Liver (tissue), 3 donors: ENCODE measurements around the gene ZFAND3.

Source experiments
- FOXA1 ChIP-seq: IDR thresholded peaks from 2 replicates; pipeline ENCODE4 v1.6.1; 2016; ENCODE audit warnings: antibody characterized with exemption
- JUND ChIP-seq, 2 donors: IDR thresholded peaks; 2 replicates each; pipeline ENCODE4 v1.6.1; 2016; ENCODE audit warnings: antibody characterized with exemption in 2 of 2
- REST ChIP-seq: IDR thresholded peaks from 2 replicates; pipeline ENCODE4 v1.6.1; 2016; ENCODE audit warnings: antibody characterized with exemption, mild to moderate bottlenecking
- YY1 ChIP-seq: IDR thresholded peaks from 2 replicates; pipeline ENCODE4 v1.6.1; 2016; ENCODE audit warnings: antibody characterized with exemption, mild to moderate bottlenecking
- TF ChIP-seq, protein P1 (sequence below): fragments of 150-350 bp; IDR thresholded peaks from 2 replicates; pipeline ENCODE4 v1.5.1; 2017; ENCODE audit warnings: improper control_type of control experiment, low read depth, low read length; ENCODE audit not compliant: missing input control
- donor health status: healthy.
- donor health status: healthy.

GRCh38 chr6:37974943-37975342 lies 155.4 kb downstream of the ZFAND3 start:
- TF ChIP-seq, protein P1, sequence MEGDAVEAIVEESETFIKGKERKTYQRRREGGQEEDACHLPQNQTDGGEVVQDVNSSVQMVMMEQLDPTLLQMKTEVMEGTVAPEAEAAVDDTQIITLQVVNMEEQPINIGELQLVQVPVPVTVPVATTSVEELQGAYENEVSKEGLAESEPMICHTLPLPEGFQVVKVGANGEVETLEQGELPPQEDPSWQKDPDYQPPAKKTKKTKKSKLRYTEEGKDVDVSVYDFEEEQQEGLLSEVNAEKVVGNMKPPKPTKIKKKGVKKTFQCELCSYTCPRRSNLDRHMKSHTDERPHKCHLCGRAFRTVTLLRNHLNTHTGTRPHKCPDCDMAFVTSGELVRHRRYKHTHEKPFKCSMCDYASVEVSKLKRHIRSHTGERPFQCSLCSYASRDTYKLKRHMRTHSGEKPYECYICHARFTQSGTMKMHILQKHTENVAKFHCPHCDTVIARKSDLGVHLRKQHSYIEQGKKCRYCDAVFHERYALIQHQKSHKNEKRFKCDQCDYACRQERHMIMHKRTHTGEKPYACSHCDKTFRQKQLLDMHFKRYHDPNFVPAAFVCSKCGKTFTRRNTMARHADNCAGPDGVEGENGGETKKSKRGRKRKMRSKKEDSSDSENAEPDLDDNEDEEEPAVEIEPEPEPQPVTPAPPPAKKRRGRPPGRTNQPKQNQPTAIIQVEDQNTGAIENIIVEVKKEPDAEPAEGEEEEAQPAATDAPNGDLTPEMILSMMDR: no peak
- TF ChIP-seq YY1 (no peak), JUND (IDR thresholded peaks at IDR 0.05) (no peak), REST (no peak), FOXA1 (no peak)
